DND-41 (cell line): ENCODE results near the gene ITSN1.

ENCODE experiments used
- ATAC-seq: fragments of 200-7000 bp; cut with Tn5 transposase; 3 replicates; pipeline ENCODE4 v1.9.1; 2021; ENCODE audit warnings: low read depth; ENCODE audit not compliant: insufficient read depth
- DNase-seq: peaks from one replicate; pipeline ENCODE4 v3.0.0-alpha.2; 2020
- H2AFZ ChIP-seq: 2 replicates; pipeline ENCODE4 v1.6.0; 2012; ENCODE audit warnings: low read depth, low read length
- H3K27ac ChIP-seq: 2 replicates; pipeline ENCODE4 v1.5.1; 2012; ENCODE audit warnings: low read length, inconsistent platforms
- H3K27me3 ChIP-seq: fragments of 200-600 bp; sonication (generic); 2 replicates; pipeline ENCODE4 v1.6.0; 2012; ENCODE audit warnings: low read length, mild to moderate bottlenecking, inconsistent platforms; ENCODE audit not compliant: insufficient read depth, poor library complexity
- H3K36me3 ChIP-seq: 2 replicates; pipeline ENCODE4 v1.5.1; 2012; ENCODE audit warnings: low read length, inconsistent platforms; ENCODE audit not compliant: insufficient read depth
- H3K4me1 ChIP-seq: 2 replicates; pipeline ENCODE4 v1.5.1; 2012; ENCODE audit warnings: mild to moderate bottlenecking, low read length; ENCODE audit not compliant: insufficient read depth
- H3K4me2 ChIP-seq: 2 replicates; pipeline ENCODE4 v1.6.0; 2012; ENCODE audit warnings: mild to moderate bottlenecking, moderate library complexity, low read length, inconsistent platforms; ENCODE audit not compliant: insufficient read depth
- H3K4me3 ChIP-seq, 2 experiments: fragments of 200-600 bp in 1 of 2; shearing (Covaris generic) in 1 of 2; 2 replicates each; pipeline ENCODE4 v1.5.1; 2012 to 2016; ENCODE audit warnings: inconsistent platforms in 2 of 2, low read length in 2 of 2, mild to moderate bottlenecking in 2 of 2, low read depth in 1 of 2, moderate library complexity in 1 of 2
- H3K79me2 ChIP-seq: 2 replicates; pipeline ENCODE4 v1.6.0; 2012; ENCODE audit warnings: low read length, inconsistent platforms; ENCODE audit not compliant: insufficient read depth
- H3K9ac ChIP-seq: 2 replicates; pipeline ENCODE4 v1.6.0; 2012; ENCODE audit warnings: low read depth, mild to moderate bottlenecking, inconsistent platforms, low read length, moderate library complexity
- H3K9me3 ChIP-seq: 2 replicates; pipeline ENCODE4 v1.5.1; 2012; ENCODE audit warnings: low read length, moderate library complexity, mild to moderate bottlenecking, inconsistent platforms; ENCODE audit not compliant: insufficient read depth, severe bottlenecking
- H4K20me1 ChIP-seq: 2 replicates; pipeline ENCODE4 v1.6.0; 2012; ENCODE audit warnings: low read length; ENCODE audit not compliant: insufficient read depth
- CTCF ChIP-seq: IDR thresholded peaks from 2 replicates; pipeline ENCODE4 v1.5.1; 2012; ENCODE audit warnings: borderline replicate concordance, low read length, moderate library complexity, mild to moderate bottlenecking; ENCODE audit not compliant: poor library complexity, severe bottlenecking; ENCODE audit errors: extremely low read depth
- EZH2 ChIP-seq: IDR thresholded peaks from 3 replicates; pipeline ENCODE4 v1.6.1; 2012; ENCODE audit warnings: borderline replicate concordance, low read depth, mild to moderate bottlenecking, moderate library complexity, low read length, inconsistent platforms; ENCODE audit not compliant: severe bottlenecking

Gene ITSN1

GRCh38 chr21:33869873-33870272 is 227.6 kb downstream of the ITSN1 start:
- Histone ChIP-seq H3K9me3 (no peaks in the 10 kb centered on the region), H3K4me1 (no peaks in the 10 kb centered on the region), H3K27me3 (no peaks in the 10 kb centered on the region), H2AFZ (no peak overlapping the region), H3K4me3 (no peak overlapping the region), H3K9ac (no peak overlapping the region), H3K4me2 (no peak overlapping the region), H3K79me2 (no peaks in the 10 kb centered on the region), H3K27ac (no peak overlapping the region), H3K36me3 (no peaks in the 10 kb centered on the region), H4K20me1 (no peaks in the 10 kb centered on the region)
- ATAC-seq: no peak
- DNase-seq: no peak
- TF ChIP-seq CTCF: no peak
- no peak for TF ChIP-seq EZH2

GRCh38 chr21:33870768-33871167 is 228.5 kb downstream of the ITSN1 start:
- Histone ChIP-seq H3K4me1 (no peaks in the 10 kb centered on the region), H3K36me3 (no peaks in the 10 kb centered on the region), H3K9ac (no peak overlapping the region), H3K27me3 (no peaks in the 10 kb centered on the region), H3K27ac (no peak overlapping the region), H3K79me2 (no peaks in the 10 kb centered on the region), H2AFZ (no peak overlapping the region), H4K20me1 (no peaks in the 10 kb centered on the region), H3K4me3 (no peak overlapping the region), H3K9me3 (no peaks in the 10 kb centered on the region), H3K4me2 (no peak overlapping the region)
- TF ChIP-seq CTCF (no peak), EZH2 (no peak)
- ATAC-seq (no peak), DNase-seq (no peak)

DNA sequence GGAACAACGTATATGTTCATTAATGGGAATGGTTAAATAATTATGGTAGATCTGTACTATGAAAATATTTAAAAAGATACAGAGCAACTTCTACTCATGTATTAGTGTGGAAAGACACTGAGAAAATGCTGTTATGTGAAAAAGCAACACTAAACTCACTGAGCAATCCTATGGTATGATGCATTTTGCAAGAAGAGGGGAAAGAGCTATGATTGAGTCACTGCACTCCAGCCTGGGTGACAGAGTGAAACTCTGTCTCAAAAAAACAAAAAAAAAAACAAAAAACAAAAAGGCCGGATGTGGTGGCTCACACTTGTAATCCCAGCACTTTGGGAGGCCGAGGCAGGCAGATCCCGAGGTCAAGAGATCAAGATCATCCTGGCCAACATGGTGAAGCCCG is 228.9 kb downstream of the ITSN1 start:
- Histone ChIP-seq H3K4me2 (no peak overlapping the region), H3K9ac (no peak overlapping the region), H3K27ac (no peak overlapping the region), H4K20me1 (no peaks in the 10 kb centered on the region), H3K36me3 (no peaks in the 10 kb centered on the region), H2AFZ (no peak overlapping the region), H3K79me2 (no peaks in the 10 kb centered on the region), H3K4me3 (no peak overlapping the region), H3K27me3 (no peaks in the 10 kb centered on the region), H3K4me1 (no peaks in the 10 kb centered on the region), H3K9me3 (no peaks in the 10 kb centered on the region)
- ATAC-seq (no peak), DNase-seq (no peak)
- TF ChIP-seq EZH2 (no peak), CTCF (no peak)

GRCh38 chr21:33872881-33873515 is 230.7 kb downstream of the ITSN1 start:
- ATAC-seq (no peak), DNase-seq (no peak)
- no peaks in the 10 kb centered on the region for H3K4me1 ChIP-seq
- H2AFZ ChIP-seq: no peak overlapping the region
- no peaks in the 10 kb centered on the region for H3K79me2 ChIP-seq
- H3K4me3 ChIP-seq: no peak overlapping the region
- no peaks in the 10 kb centered on the region for H3K9me3 ChIP-seq
- no peaks in the 10 kb centered on the region for H3K27me3 ChIP-seq
- H3K4me2 ChIP-seq: no peak overlapping the region
- H3K27ac ChIP-seq: no peak overlapping the region
- H4K20me1 ChIP-seq: no peaks in the 10 kb centered on the region
- H3K36me3 ChIP-seq: no peaks in the 10 kb centered on the region
- no peak overlapping the region for H3K9ac ChIP-seq
- TF ChIP-seq CTCF (no peak), EZH2 (no peak)
